Measurements from ENCODE around the gene MYO7A. TPM values are rescaled to one million over a fixed set of nuclear protein-coding genes. Genes with fewer than 3 reads are reported as not detected.
A peak's percentile ranks its signal among the peaks of the same experiment; 100 is the strongest.

Gene MYO7A
- total and polyA plus RNA-seq, 2 of the 8 experiments (the other 6 are each of a cell fraction or from before 2014, with no cell fraction given), result 1.5 to 1.9 TPM

- TF ChIP-seq CTBP2 (IDR thresholded peaks at IDR 0.05; ENCODE audit: borderline replicate concordance, insufficient read depth, insufficient read length, low read length) (peak; percentile 77), RFX5 (IDR thresholded peaks at IDR 0.05; ENCODE audit: borderline replicate concordance, low read depth, low read length) (no peak), SIN3A (conservative IDR thresholded peaks at IDR 0.05 in 1 of 2, IDR thresholded peaks at IDR 0.05 in 1 of 2; ENCODE audit: low read depth in 1 of 2, low read length in 2 of 2) (0 out of 4 replicates have a peak, but pooled peaks of 1 of the 2 experiments have one; percentile 30), SUZ12 (IDR thresholded peaks at IDR 0.05; ENCODE audit: low read length) (no peak)
These were observed 48.0 kb downstream of the MYO7A start (continued) for GRCh38 chr11:77175869-77176539.
